GM12874 (cell line): Measurements from ENCODE around the gene GMPR.

Experiments used
- CTCF ChIP-seq: IDR thresholded peaks from 2 replicates; pipeline ENCODE4 v1.5.1; 2011; ENCODE audit warnings: low read depth, mild to moderate bottlenecking, control low read depth, low read length, moderate library complexity; ENCODE audit not compliant: insufficient read depth

Gene GMPR

GRCh38 chr6:16311763-16312162 is 73.4 kb downstream of the GMPR start:
- TF ChIP-seq CTCF, result no peak

DNA sequence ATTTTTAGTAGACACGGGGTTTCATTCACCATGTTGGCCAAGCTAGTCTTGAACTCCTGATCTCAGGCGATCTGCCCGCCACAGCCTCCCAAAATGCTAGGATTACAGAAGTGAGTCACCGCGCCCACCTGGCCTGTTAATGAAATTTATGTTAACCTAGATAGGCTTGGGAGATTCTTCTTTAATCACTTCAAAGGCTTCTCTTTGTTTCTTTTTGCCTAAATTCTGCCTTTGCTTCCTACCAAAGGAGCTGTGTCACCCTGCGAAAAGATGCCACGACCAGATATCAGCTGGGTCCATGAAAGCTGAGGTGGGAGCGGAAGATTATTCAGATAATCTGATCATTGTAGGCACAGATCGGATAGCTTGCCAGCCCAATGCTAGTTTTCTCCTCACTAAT is 75.3 kb downstream of the GMPR start:
- no peak for TF ChIP-seq CTCF

GRCh38 chr6:16314296-16314695 is 75.9 kb downstream of the GMPR start:
- TF ChIP-seq CTCF, result no peak

DNA sequence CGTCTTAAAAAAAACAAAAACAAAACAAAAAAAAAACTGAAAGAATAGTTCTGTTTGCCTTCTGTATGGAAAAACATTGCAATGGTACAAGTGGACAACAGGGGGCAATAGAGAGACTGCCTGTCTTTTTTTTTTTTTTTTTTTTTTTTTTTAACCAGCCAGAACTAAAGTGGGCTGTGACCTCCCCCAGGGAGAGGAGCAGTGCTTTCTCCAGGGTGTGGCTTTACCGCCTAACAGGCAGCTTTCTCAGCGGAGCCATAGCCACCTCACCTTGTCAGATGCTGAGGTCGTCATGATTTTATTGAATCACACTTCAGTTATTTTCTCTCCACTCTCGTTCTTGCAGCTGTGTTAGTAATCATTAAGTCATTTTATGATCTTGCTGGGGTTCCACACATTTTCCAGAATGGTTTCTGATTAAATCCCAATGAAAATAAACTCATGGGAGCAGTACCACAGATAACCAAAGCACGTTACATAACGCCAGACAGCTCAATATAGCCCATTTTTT is 78.4 kb downstream of the GMPR start:
- peak; percentile 74 for TF ChIP-seq CTCF

GRCh38 chr6:16318538-16318937 is 80.2 kb downstream of the GMPR start:
- TF ChIP-seq CTCF, result no peak

DNA sequence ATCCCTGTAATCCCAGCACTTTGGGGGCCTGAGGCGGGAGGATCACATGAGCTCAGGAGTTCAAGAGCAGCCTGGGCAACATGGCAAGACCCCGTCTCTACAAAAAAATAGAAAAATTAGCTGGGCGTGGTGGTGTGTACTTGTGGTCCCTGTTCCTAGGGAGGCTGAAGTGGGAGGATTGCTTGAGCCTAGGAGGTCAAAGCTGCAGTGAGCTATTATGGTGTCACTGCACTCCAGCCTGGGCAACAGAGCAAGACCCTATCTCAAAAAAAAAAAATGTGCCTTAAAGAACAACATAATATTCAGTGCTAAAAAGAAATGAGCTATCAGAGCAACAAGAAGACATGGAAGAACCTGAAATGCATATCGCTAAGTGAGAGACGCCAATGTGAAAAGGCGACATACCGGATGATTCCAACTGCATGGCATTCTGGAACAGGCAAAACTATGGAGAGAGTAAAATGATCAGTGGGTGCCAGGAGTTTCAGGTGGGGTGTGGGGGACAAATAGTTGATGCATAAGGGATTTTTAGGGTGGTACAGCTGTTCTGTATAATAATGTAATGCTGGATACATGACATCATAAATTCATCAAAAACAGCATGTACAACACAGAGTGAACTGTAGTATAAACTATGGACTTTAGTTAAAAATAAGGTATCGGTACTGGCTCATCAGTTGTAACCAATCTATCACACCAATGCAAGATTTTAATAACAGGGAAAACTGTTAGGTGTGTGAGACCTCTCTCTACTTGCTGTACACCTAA is 80.8 kb downstream of the GMPR start:
- TF ChIP-seq CTCF, result no peak

DNA sequence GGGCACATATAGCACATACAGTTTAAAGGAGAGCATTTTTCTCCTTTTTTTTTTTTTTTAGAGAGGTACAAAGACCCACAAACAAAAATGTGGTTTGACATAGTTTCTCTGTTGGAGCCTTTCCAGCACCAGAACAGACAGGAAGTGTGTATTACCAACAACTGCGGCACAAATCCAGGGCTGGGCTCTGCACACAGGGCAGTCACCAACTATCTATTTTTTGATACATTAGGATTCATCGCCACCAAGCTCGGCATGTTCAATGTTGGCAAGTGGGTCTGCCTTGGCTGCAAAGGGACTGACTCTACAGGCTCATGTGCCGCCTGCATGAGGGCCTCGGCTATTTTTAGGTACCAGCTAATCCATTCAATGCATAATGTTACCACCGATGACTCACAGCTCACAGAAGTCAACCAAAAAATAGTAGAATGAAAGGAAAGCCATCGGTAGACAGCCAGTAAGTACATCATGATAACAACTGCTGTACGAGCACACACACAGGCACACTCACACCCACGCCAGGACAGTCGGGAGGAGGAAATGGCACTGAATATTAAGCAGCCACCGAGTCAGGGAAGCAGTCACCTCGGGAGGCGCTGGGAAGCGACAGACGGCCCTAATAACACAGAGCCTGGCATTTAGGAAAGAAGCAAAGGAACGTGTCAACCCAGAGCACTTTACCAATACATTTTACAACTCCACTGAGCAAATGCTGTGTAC is 81.6 kb downstream of the GMPR start:
- no peak for TF ChIP-seq CTCF
